Nephron (organoid): ENCODE results near the gene EPSTI1.
"Not testable (repeated sequence)": the region's sequence is repeated elsewhere in the genome, so short reads cannot be mapped to it uniquely, and the experiment has no call there.

Experiments
- H3K27ac Mint-ChIP-seq, 3 experiments: 2 replicates each; pipeline ENCODE4 v1.8.0; 2020; ENCODE audit warnings: mixed read lengths in 3 of 3, mild to moderate bottlenecking in 2 of 3, moderate library complexity in 1 of 3
- H3K27me3 Mint-ChIP-seq: 2 replicates; pipeline ENCODE4 v1.8.0; 2021; ENCODE audit warnings: low read depth, mild to moderate bottlenecking, moderate library complexity, mixed read lengths
- H3K36me3 Mint-ChIP-seq: 2 replicates; pipeline ENCODE4 v1.8.0; 2020; ENCODE audit warnings: low read depth, mixed read lengths
- H3K4me1 Mint-ChIP-seq: 2 replicates; pipeline ENCODE4 v1.8.0; 2020; ENCODE audit warnings: mixed read lengths
- H3K4me3 Mint-ChIP-seq, 3 experiments: 2 replicates each; pipeline ENCODE4 v1.8.0; 2020; ENCODE audit warnings: mild to moderate bottlenecking in 3 of 3, mixed read lengths in 3 of 3, moderate library complexity in 2 of 3
- H3K9me3 Mint-ChIP-seq: 2 replicates; pipeline ENCODE4 v1.8.0; 2020; ENCODE audit warnings: mixed read lengths
- TF ChIP-seq, protein P1 (sequence below), 3 experiments: fragments of 200-600 bp; sonication (generic); IDR thresholded peaks; one replicate each; pipeline ENCODE4 v1.5.0; 2021; ENCODE audit warnings: antibody characterized with exemption in 3 of 3; ENCODE audit not compliant: unreplicated experiment in 3 of 3

The EPSTI1 gene, protein sequence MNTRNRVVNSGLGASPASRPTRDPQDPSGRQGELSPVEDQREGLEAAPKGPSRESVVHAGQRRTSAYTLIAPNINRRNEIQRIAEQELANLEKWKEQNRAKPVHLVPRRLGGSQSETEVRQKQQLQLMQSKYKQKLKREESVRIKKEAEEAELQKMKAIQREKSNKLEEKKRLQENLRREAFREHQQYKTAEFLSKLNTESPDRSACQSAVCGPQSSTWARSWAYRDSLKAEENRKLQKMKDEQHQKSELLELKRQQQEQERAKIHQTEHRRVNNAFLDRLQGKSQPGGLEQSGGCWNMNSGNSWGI

GRCh38 chr13:42991898-42992763 lies at the start of gene EPSTI1:
Gene EPSTI1 (minus strand): TSS chr13:42992241. CDS start chr13:42992165, 76 bp downstream.
- Mint-ChIP-seq H3K9me3 (no peaks in the 10 kb centered on the region), H3K4me1 (peaks cover 26% of the 10 kb centered on the region), H3K27me3 (peaks cover 18% of the 10 kb centered on the region), H3K36me3 (no peaks in the 10 kb centered on the region), H3K27ac (peak within 1 kb of the TSS; percentile 92 to 97 (median 96)), H3K4me3 (peak within 1 kb of the TSS; percentile 86 to 90 (median 89))
- TF ChIP-seq, protein P1, sequence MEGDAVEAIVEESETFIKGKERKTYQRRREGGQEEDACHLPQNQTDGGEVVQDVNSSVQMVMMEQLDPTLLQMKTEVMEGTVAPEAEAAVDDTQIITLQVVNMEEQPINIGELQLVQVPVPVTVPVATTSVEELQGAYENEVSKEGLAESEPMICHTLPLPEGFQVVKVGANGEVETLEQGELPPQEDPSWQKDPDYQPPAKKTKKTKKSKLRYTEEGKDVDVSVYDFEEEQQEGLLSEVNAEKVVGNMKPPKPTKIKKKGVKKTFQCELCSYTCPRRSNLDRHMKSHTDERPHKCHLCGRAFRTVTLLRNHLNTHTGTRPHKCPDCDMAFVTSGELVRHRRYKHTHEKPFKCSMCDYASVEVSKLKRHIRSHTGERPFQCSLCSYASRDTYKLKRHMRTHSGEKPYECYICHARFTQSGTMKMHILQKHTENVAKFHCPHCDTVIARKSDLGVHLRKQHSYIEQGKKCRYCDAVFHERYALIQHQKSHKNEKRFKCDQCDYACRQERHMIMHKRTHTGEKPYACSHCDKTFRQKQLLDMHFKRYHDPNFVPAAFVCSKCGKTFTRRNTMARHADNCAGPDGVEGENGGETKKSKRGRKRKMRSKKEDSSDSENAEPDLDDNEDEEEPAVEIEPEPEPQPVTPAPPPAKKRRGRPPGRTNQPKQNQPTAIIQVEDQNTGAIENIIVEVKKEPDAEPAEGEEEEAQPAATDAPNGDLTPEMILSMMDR (IDR thresholded peaks at IDR 0.05; ENCODE audit: unreplicated experiment in 3 of 3): no peak

- Mint-ChIP-seq H3K4me1 (peaks cover 62% of the 10 kb centered on the region), H3K27ac (peak overlapping the region; percentile 39 to 90 (median 84)), H3K4me3 (no peak overlapping the region), H3K36me3 (peaks cover 30% of the 10 kb centered on the region), H3K27me3 (no peaks in the 10 kb centered on the region), H3K9me3 (no peaks in the 10 kb centered on the region)
- TF ChIP-seq, protein P1 (IDR thresholded peaks at IDR 0.05; ENCODE audit: unreplicated experiment in 3 of 3): no peak
These were observed 49.4 kb upstream of the EPSTI1 start for GRCh38 chr13:43041369-43041921.

DNA sequence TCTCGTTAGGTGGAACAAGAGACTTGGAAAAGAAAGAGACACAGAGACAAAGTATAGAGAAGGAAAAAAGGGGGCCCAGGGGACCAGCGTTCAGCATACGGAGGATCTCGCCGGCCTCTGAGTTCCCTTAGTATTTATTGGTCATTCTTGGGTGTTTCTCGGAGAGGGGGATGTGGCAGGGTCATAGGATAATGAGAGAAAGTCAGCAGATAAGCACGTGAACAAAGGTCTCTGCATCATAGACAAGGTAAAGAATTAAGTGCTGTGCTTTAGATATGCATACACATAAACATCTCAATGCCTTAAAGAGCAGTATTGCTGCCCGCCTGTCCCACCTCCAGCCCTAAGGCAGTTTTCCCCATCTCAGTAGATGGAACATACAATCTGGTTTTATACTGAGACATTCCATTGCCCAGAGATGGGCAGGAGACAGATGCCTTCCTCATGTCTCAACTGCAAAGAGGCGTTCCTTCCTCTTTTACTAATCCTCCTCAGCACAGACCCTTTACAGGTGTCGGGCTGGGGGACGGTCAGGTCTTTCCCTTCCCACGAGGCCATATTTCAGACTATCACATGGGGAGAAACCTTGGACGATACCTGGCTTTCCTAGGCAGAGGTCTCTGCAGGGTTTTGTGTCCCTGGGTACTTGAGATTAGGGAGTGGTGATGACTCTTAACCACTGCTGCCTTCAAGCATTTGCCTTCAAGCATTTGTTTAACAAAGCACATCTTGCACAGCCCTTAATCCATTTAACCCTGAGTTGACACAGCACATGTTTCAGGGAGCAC lies 48.7 kb upstream of the EPSTI1 start:
- H3K4me3 Mint-ChIP-seq, H3K9me3 Mint-ChIP-seq, H3K27me3 Mint-ChIP-seq: not testable (repeated sequence)
- Mint-ChIP-seq H3K4me1 (peaks cover 62% of the 10 kb centered on the region), H3K27ac (peak overlapping the region; percentile 39 to 90 (median 55)), H3K36me3 (peaks cover 26% of the 10 kb centered on the region)

- Mint-ChIP-seq H3K4me3 (no peak overlapping the region), H3K27ac (peak overlapping the region; percentile 39 to 90 (median 55)), H3K36me3 (peaks cover 26% of the 10 kb centered on the region), H3K4me1 (peaks cover 63% of the 10 kb centered on the region), H3K9me3 (no peaks in the 10 kb centered on the region), H3K27me3 (no peaks in the 10 kb centered on the region)
- TF ChIP-seq, protein P1 (IDR thresholded peaks at IDR 0.05; ENCODE audit: unreplicated experiment in 3 of 3): no peak
These were observed 47.9 kb upstream of the EPSTI1 start for GRCh38 chr13:43039966-43040365.

DNA sequence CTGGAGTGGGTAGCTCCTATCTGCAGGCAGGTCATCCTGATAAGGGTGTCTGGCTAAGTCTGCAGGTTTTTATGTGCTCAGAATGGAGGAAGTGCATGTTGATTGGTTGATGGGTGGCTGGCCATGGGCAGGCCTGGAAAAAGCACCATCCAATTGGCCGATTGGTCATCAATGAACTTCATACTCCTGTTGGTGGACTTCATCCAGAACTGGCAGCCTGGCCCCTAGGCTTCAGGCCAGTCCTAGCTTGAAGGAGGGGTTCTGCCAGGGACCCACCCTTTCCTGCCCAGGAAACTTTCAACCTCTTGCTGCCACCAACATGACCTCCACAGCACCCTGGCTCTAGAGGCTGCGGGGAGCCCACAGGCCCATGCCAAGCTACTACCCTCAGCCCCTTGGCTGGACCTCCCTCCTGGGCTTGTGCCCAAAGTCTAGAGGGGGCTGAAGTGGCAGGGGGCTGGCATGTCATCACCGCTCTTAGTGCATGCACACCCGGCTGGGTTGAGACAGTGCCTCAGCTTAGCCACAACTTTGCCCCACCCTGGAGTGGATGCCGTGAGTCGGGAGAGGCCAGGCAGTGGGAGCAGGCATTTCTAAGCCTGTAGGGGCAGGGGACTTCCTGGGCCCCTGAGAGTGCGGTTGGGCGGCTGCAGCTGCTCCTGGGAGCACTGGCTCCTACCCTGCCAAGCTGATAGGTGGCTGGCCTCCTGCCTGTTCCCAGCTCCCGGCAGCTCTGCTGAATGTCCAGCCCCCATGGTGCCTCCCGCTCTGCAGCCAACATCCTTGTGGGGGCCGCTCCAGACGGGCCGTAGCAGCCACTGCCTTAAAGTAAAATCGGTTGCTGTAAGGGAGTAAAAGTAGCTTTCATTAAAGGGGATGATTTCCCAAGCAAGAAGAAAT lies 44.6 kb upstream of the EPSTI1 start:
- TF ChIP-seq, protein P1 (IDR thresholded peaks at IDR 0.05; ENCODE audit: unreplicated experiment in 3 of 3): no peak
- peaks cover 4% of the 10 kb centered on the region for H3K9me3 Mint-ChIP-seq
- H3K4me1 Mint-ChIP-seq: peaks cover 46% of the 10 kb centered on the region
- H3K27ac Mint-ChIP-seq: peak overlapping the region; percentile 49 to 91 (median 85)
- peaks cover 42% of the 10 kb centered on the region for H3K36me3 Mint-ChIP-seq
- no peaks in the 10 kb centered on the region for H3K27me3 Mint-ChIP-seq
- peak overlapping the region in 2 of 3 experiments; percentile 15 to 34 for H3K4me3 Mint-ChIP-seq
